IMR-90 (cell line): ENCODE data around the gene TTLL8. TPM values are rescaled to one million over a fixed set of nuclear protein-coding genes. Genes with fewer than 3 reads are reported as not detected.

Experiments used
- ATAC-seq: fragments of 200-7000 bp; cut with Tn5 transposase; 2 replicates; pipeline ENCODE4 v1.9.1; 2020; ENCODE audit warnings: low read depth, mild to moderate bottlenecking, moderate library complexity
- BruUV-seq: library from RNA; stranded (reverse); fragments of 400-500 nt; replicated peaks from 2 replicates; lab custom pipeline; 2021; lab: Mats Ljungman, UMichigan
- CTCF ChIA-PET: fragments of 300-600 bp; formaldehyde crosslinking; extraction: SDS; loops from one replicate; lab custom pipeline; 2021; ENCODE audit warnings: antibody characterized with exemption; lab: Yijun Ruan, JAX
- POLR2A ChIA-PET: fragments of 300-600 bp; sonication (Branson Sonifier 250); formaldehyde crosslinking; loops from one replicate; lab custom pipeline; 2022; ENCODE audit warnings: antibody characterized with exemption; ENCODE audit not compliant: unreplicated experiment; lab: Charles Lee
- DNase-seq: peaks from one replicate; pipeline ENCODE4 v3.0.0; 2013
- H2AFZ ChIP-seq: replicated peaks from 2 replicates; pipeline ENCODE3; 2013; ENCODE audit warnings: low read length, mild to moderate bottlenecking; ENCODE audit not compliant: poor library complexity
- H2AK5ac ChIP-seq: 2 replicates; pipeline ENCODE4 v1.6.1; 2013; ENCODE audit warnings: low read depth, low read length, inconsistent platforms
- H2AK9ac ChIP-seq: replicated peaks from 2 replicates; pipeline ENCODE3; 2013; ENCODE audit warnings: mild to moderate bottlenecking, low read depth, low read length, moderate library complexity; ENCODE audit not compliant: poor library complexity
- H2BK120ac ChIP-seq: 2 replicates; pipeline ENCODE4 v1.6.1; 2013; ENCODE audit warnings: low read depth, low read length, inconsistent platforms
- H2BK15ac ChIP-seq: 3 replicates; pipeline ENCODE4 v1.6.1; 2013; ENCODE audit warnings: low read depth, low read length, inconsistent platforms
- H2BK20ac ChIP-seq: 2 replicates; pipeline ENCODE4 v1.6.1; 2013; ENCODE audit warnings: low read depth, mild to moderate bottlenecking, inconsistent platforms, low read length, moderate library complexity
- H2BK5ac ChIP-seq: 2 replicates; pipeline ENCODE4 v1.6.1; 2013; ENCODE audit warnings: mild to moderate bottlenecking, low read depth, low read length, inconsistent platforms; ENCODE audit not compliant: poor library complexity, severe bottlenecking
- H3K14ac ChIP-seq: replicated peaks from 2 replicates; pipeline ENCODE4 v1.6.1; 2013; ENCODE audit warnings: low read depth, low read length, inconsistent platforms
- H3K18ac ChIP-seq: 2 replicates; pipeline ENCODE4 v1.6.1; 2013; ENCODE audit warnings: low read depth, low read length, control low read depth
- H3K23ac ChIP-seq: 2 replicates; pipeline ENCODE4 v1.6.1; 2013; ENCODE audit warnings: low read depth, low read length, inconsistent platforms
- H3K27ac ChIP-seq: 2 replicates; pipeline ENCODE4 v1.5.1; 2013; ENCODE audit warnings: mild to moderate bottlenecking, control low read depth, low read length; ENCODE audit not compliant: insufficient read depth
- H3K27me3 ChIP-seq: 2 replicates; pipeline ENCODE4 v1.6.1; 2013; ENCODE audit warnings: low read length; ENCODE audit not compliant: control insufficient read depth, insufficient read depth
- H3K36me3 ChIP-seq: 2 replicates; pipeline ENCODE4 v1.6.1; 2013; ENCODE audit warnings: low read length, mixed read lengths; ENCODE audit not compliant: control insufficient read depth, insufficient read depth
- H3K4ac ChIP-seq: 2 replicates; pipeline ENCODE4 v1.6.1; 2013; ENCODE audit warnings: low read depth, low read length, inconsistent platforms
- H3K4me1 ChIP-seq: 2 replicates; pipeline ENCODE4 v1.6.1; 2013; ENCODE audit warnings: low read length, mixed read lengths; ENCODE audit not compliant: control insufficient read depth, insufficient read depth
- H3K4me2 ChIP-seq: 2 replicates; pipeline ENCODE4 v1.6.1; 2013; ENCODE audit warnings: low read depth, mild to moderate bottlenecking, control low read depth, low read length, moderate library complexity
- H3K4me3 ChIP-seq: 2 replicates; pipeline ENCODE4 v1.5.1; 2013; ENCODE audit warnings: low read depth, mild to moderate bottlenecking, control low read depth, low read length, moderate library complexity; ENCODE audit not compliant: insufficient read depth
- H3K56ac ChIP-seq: 2 replicates; pipeline ENCODE4 v1.6.1; 2013; ENCODE audit warnings: low read length, inconsistent platforms; ENCODE audit not compliant: insufficient read depth; ENCODE audit errors: extremely low read depth
- H3K79me1 ChIP-seq, 2 experiments: 2 replicates each; pipeline ENCODE4 v1.6.1; 2013; ENCODE audit warnings: low read length in 2 of 2, inconsistent platforms in 1 of 2, low read depth in 1 of 2
- H3K9ac ChIP-seq: 2 replicates; pipeline ENCODE4 v1.6.1; 2013; ENCODE audit warnings: low read depth, low read length, control low read depth
- H3K9me1 ChIP-seq: 2 replicates; pipeline ENCODE4 v1.6.1; 2013; ENCODE audit warnings: low read length, inconsistent platforms; ENCODE audit not compliant: insufficient read depth
- H3K9me3 ChIP-seq: 2 replicates; pipeline ENCODE4 v1.6.1; 2013; ENCODE audit warnings: low read length; ENCODE audit not compliant: control insufficient read depth, insufficient read depth
- H4K20me1 ChIP-seq: 2 replicates; pipeline ENCODE4 v1.6.1; 2013; ENCODE audit warnings: low read length, inconsistent platforms; ENCODE audit not compliant: insufficient read depth
- H4K5ac ChIP-seq: 2 replicates; pipeline ENCODE4 v1.6.1; 2013; ENCODE audit warnings: mild to moderate bottlenecking, low read depth, low read length, control low read depth
- H4K8ac ChIP-seq, 2 experiments: 2 replicates each; pipeline ENCODE4 v1.6.1; 2013; ENCODE audit warnings: low read depth in 2 of 2, low read length in 2 of 2, control low read depth in 1 of 2, inconsistent platforms in 1 of 2
- H4K91ac ChIP-seq: 2 replicates; pipeline ENCODE4 v1.6.1; 2013; ENCODE audit warnings: low read depth, low read length, inconsistent platforms; ENCODE audit not compliant: insufficient read depth
- BHLHE40 ChIP-seq: fragments of 150-350 bp; IDR thresholded peaks from 2 replicates; pipeline ENCODE4 v1.6.1; 2016; ENCODE audit warnings: mild to moderate bottlenecking, low read depth, low read length
- CHD1 ChIP-seq: IDR thresholded peaks from 2 replicates; pipeline ENCODE4 v1.6.1; 2012; ENCODE audit warnings: low read depth, low read length, improper control_type of control experiment
- CTCF ChIP-seq: conservative IDR thresholded peaks from 2 replicates; pipeline ENCODE4 v1.5.1; 2012; ENCODE audit warnings: mild to moderate bottlenecking, low read depth, low read length, improper control_type of control experiment
- MAFK ChIP-seq: IDR thresholded peaks from 2 replicates; pipeline ENCODE4 v1.6.1; 2012; ENCODE audit warnings: low read depth, low read length, improper control_type of control experiment
- MAZ ChIP-seq: IDR thresholded peaks from 2 replicates; pipeline ENCODE4 v1.6.1; 2012; ENCODE audit warnings: low read depth, mild to moderate bottlenecking, low read length, improper control_type of control experiment, moderate library complexity, borderline replicate concordance
- MXI1 ChIP-seq: IDR thresholded peaks from 2 replicates; pipeline ENCODE4 v1.6.1; 2012; ENCODE audit warnings: low read depth, mild to moderate bottlenecking, low read length, moderate library complexity, borderline replicate concordance
- NFE2L2 ChIP-seq: fragments of 150-350 bp; IDR thresholded peaks from 2 replicates; pipeline ENCODE4 v1.6.1; 2016; ENCODE audit warnings: low read depth, mild to moderate bottlenecking, low read length
- POLR2A ChIP-seq: IDR thresholded peaks from 2 replicates; pipeline ENCODE4 v1.6.1; 2012; ENCODE audit warnings: mild to moderate bottlenecking, low read depth, low read length
- RAD21 ChIP-seq: IDR thresholded peaks from 2 replicates; pipeline ENCODE4 v1.6.1; 2012; ENCODE audit warnings: low read length, improper control_type of control experiment
- RFX5 ChIP-seq: IDR thresholded peaks from 2 replicates; pipeline ENCODE4 v1.8.0; 2012; ENCODE audit warnings: low read depth, mild to moderate bottlenecking, low read length, moderate library complexity
- WGBS, 2 experiments: methylation state at CpG; one replicate each; pipeline versions ENCODE4 v1.1.5 to v1.1.7; 2013; ENCODE audit warnings: missing lambda C conversion rate in 2 of 2; ENCODE audit not compliant: insufficient read length in 1 of 2; ENCODE audit errors: extremely low coverage in 2 of 2; 5-methylcytosine and 5-hydroxymethylcytosine counted together
- dilution Hi-C: fragments of 300-500 bp; cut with HindIII; formaldehyde crosslinking; loops from one replicate; pipeline ENCODE4 v1.14.3; 2018; ENCODE audit warnings: low sequenced_read_pairs; ENCODE audit not compliant: unreplicated experiment
- in situ Hi-C: fragments of 300-500 bp; cut with MboI; formaldehyde crosslinking; loops from 3 replicates; pipeline ENCODE4 v1.14.3; 2019; ENCODE audit warnings: low sequenced_read_pairs, inconsistent platforms, mixed read lengths
- intact Hi-C: fragments of 100-400 bp; cut with micrococcal nuclease; formaldehyde crosslinking; loops from 2 replicates; pipeline ENCODE4 v1.10.0; 2022
- polyA plus RNA-seq, 3 experiments: library from polyadenylated mRNA; depleted of rRNA; stranded (reverse); fragments of >200 nt; gene quantifications; 2 replicates each; pipeline ENCODE4 v1.2.3, GENCODE V29; 2012; ENCODE audit warnings: low replicate concordance in 1 of 3
- total RNA-seq: library from RNA; depleted of rRNA; stranded (reverse); fragments of >200 nt; gene quantifications from 2 replicates; pipeline ENCODE4 v1.2.3, GENCODE V29; 2012

Gene TTLL8
- total and polyA plus RNA-seq, 2 of the 4 experiments (the other 2 are of a cell fraction): not detected

DNA sequence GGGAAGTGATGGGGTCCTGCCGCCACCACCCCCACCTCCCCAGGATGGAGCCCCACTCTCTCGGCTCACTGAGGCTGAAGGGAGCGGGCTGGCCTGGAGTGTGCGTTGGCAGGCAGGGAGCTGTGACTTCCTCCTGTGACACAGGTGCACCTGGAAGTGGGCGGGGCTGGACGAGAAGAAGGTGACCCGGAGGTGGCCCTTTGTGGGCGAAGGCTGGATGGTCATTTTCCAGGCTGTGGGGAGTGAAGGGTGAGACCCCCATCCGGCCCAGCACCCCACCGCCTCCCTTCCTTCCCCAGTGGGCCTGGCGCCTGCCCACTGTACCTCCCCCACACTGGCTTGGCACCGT, 60.9 kb downstream of the TTLL8 start (continued):
- TF ChIP-seq CHD1: no peak
- TF ChIP-seq RAD21: no peak
- TF ChIP-seq NFE2L2: no peak
- no peak for TF ChIP-seq POLR2A
- no peak for TF ChIP-seq MXI1
- TF ChIP-seq BHLHE40: no peak

DNA sequence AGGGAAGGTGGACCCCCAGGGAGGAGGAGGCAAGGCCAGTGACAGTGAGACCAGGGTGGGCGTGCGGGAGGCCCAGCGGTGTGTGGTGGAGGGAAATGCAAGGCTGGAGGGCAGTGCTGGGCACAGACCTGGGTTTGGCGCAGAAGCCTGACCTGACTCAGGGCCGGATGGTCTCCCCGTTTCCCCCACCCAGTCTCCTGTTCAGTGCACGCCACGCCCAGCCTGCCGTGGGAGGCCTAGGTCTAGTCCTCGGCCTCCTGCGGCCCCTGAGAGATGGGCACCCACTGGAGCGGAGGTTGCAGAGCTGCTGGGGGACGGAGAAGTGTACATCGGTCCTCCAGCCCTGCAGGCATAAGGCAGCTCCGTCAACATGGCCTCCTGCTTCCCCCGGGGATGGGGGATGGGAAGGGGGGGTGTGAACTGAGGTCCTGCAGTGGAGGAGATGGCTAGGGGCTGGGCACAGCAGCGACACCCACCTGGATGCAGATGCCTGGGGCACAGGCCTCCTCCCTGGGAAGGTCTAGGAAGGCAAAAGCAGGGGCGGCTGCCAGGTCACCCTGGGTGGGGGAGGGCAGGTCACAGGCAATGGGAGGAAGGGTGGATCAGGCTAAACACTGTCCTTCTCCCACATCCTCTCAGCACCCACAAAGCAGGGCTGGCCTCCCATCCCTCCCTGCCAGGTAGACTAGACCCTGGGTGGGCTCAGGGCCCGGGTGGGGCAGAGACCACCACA, 61.4 kb downstream of the TTLL8 start:
- H2AK5ac ChIP-seq: no peak overlapping the region
- H3K4me1 ChIP-seq: peaks cover 2% of the 10 kb centered on the region; the same call in 1 of the 2 replicates
- WGBS, 2 experiments: 71% methylated on average over 3 of the region's 19 CpGs; no CpG with 5 or more reads in 1 of the 2 experiments
- H2BK15ac ChIP-seq: no peak overlapping the region
- peaks cover 4% of the 10 kb centered on the region for H3K9me3 ChIP-seq
- no peak overlapping the region for H3K4ac ChIP-seq
- no peak overlapping the region for H3K4me3 ChIP-seq
- H3K4me2 ChIP-seq: no peak overlapping the region
- ChIA-PET POLR2A (no interaction called here), CTCF (interaction anchor here (1.0 kb wide), 1 partner anchor 34 kb away, joined by 4 read pairs; no protein-coding TSS in a partner anchor)
- H3K27ac ChIP-seq: no peak overlapping the region
- no TSS peak for BruUV-seq
- dilution Hi-C loops (no loop called here), intact Hi-C loops (no loop called here), in situ Hi-C loops (no loop called here)
- no peak overlapping the region for H3K9ac ChIP-seq
- H3K27me3 ChIP-seq: peaks cover 14% of the 10 kb centered on the region; the same call in 1 of the 2 replicates
- H2BK120ac ChIP-seq: no peak overlapping the region
- peak overlapping the region; percentile 1 for H2AK9ac ChIP-seq
- peaks cover 4% of the 10 kb centered on the region; the same call in 1 of the 2 replicates for H3K9me1 ChIP-seq
- H4K91ac ChIP-seq: no peak overlapping the region
- H3K23ac ChIP-seq: no peak overlapping the region
- H3K18ac ChIP-seq: no peak overlapping the region
- H2BK20ac ChIP-seq: no peak overlapping the region
- H3K79me1 ChIP-seq: no peaks in the 10 kb centered on the region
- H3K36me3 ChIP-seq: no peaks in the 10 kb centered on the region
- DNase-seq (no peak), ATAC-seq (no peak)
- H4K20me1 ChIP-seq: no peaks in the 10 kb centered on the region
- no peak overlapping the region for H4K5ac ChIP-seq
- H2AFZ ChIP-seq: peak overlapping the region; percentile 23
- no peak overlapping the region for H3K56ac ChIP-seq
- TF ChIP-seq BHLHE40: no peak
- TF ChIP-seq MXI1: no peak
- no peak for TF ChIP-seq MAZ
- TF ChIP-seq MAFK: no peak
- no peak for TF ChIP-seq RFX5
- no peak for TF ChIP-seq NFE2L2
- TF ChIP-seq CTCF: no peak
- H3K14ac ChIP-seq: no peak overlapping the region
- H4K8ac ChIP-seq: no peak overlapping the region
- H2BK5ac ChIP-seq: no peak overlapping the region
